GDM1 (cell line): ENCODE data around the gene FZR1.
"Not testable (repeated sequence)": the region's sequence is repeated elsewhere in the genome, so short reads cannot be mapped to it uniquely, and the experiment has no call there.

ENCODE experiments used
- DNase-seq: peaks from one replicate; lab custom pipeline; 2025; lab: John Stamatoyannopoulos, UW

The FZR1 gene

GRCh38 chr19:3496392-3497273 is 9.5 kb upstream of the FZR1 start:
- no peak for DNase-seq

- DNase-seq: no peak
These were observed 8.2 kb upstream of the FZR1 start for GRCh38 chr19:3497757-3498520.

- DNase-seq: no peak
These were observed 6.2 kb upstream of the FZR1 start for GRCh38 chr19:3499738-3500428.

GRCh38 chr19:3500429-3501101 is 5.5 kb upstream of the FZR1 start, which contains the start of gene DOHH:
Gene DOHH (minus strand): TSS chr19:3500674. CDS start chr19:3496814, 3,860 bp downstream.
- DNase-seq: peak; percentile 86

- no peak for DNase-seq
These were observed 4.3 kb upstream of the FZR1 start for GRCh38 chr19:3501780-3502179.

- no peak for DNase-seq
These were observed 3.0 kb upstream of the FZR1 start for GRCh38 chr19:3503036-3503572.

- no peak for DNase-seq
These were observed 1.4 kb upstream of the FZR1 start for GRCh38 chr19:3504735-3505134.

- no peak for DNase-seq
These were observed 551 bp downstream of the FZR1 start for GRCh38 chr19:3506384-3507340.

GRCh38 chr19:3507371-3508120 is 1.4 kb downstream of the FZR1 start:
- DNase-seq: no peak

GRCh38 chr19:3508121-3508661 is 2.1 kb downstream of the FZR1 start:
- not testable (repeated sequence) for DNase-seq

- no peak for DNase-seq
These were observed 2.8 kb downstream of the FZR1 start for GRCh38 chr19:3508771-3509535.

GRCh38 chr19:3509566-3509989 is 3.5 kb downstream of the FZR1 start:
- no peak for DNase-seq

GRCh38 chr19:3510727-3511126 is 4.6 kb downstream of the FZR1 start:
- DNase-seq: no peak

GRCh38 chr19:3511506-3512251 is 5.6 kb downstream of the FZR1 start:
- DNase-seq: no peak

- no peak for DNase-seq
These were observed 6.6 kb downstream of the FZR1 start for GRCh38 chr19:3512562-3513228.

GRCh38 chr19:3513229-3514140 is 7.4 kb downstream of the FZR1 start:
- no peak for DNase-seq
